Activated CD8-positive, alpha-beta memory T cell treated with anti-CD3 and anti-CD28 coated beads for 36 hours (primary cell): Measurements from ENCODE around the gene NRXN3. TPM values are rescaled to one million over a fixed set of nuclear protein-coding genes. Genes with fewer than 3 reads are reported as not detected.

Experiments used
- CTCF ChIA-PET: fragments of 350-600 bp; sonication (Branson Sonifier 250); formaldehyde crosslinking; loops from one replicate; lab custom pipeline; 2021; ENCODE audit warnings: antibody characterized with exemption; lab: Charles Lee
- POLR2A ChIA-PET: fragments of 350-600 bp; sonication (Branson Sonifier 250); formaldehyde crosslinking; loops from one replicate; lab custom pipeline; 2021; ENCODE audit warnings: antibody characterized with exemption; lab: Charles Lee
- total RNA-seq, 2 experiments: library from RNA; stranded (reverse); gene quantifications; one replicate each; pipeline ENCODE4 v1.2.3, GENCODE V29; 2021

The NRXN3 gene
- total RNA-seq, 2 experiments from 2014 or later, result not detected

DNA sequence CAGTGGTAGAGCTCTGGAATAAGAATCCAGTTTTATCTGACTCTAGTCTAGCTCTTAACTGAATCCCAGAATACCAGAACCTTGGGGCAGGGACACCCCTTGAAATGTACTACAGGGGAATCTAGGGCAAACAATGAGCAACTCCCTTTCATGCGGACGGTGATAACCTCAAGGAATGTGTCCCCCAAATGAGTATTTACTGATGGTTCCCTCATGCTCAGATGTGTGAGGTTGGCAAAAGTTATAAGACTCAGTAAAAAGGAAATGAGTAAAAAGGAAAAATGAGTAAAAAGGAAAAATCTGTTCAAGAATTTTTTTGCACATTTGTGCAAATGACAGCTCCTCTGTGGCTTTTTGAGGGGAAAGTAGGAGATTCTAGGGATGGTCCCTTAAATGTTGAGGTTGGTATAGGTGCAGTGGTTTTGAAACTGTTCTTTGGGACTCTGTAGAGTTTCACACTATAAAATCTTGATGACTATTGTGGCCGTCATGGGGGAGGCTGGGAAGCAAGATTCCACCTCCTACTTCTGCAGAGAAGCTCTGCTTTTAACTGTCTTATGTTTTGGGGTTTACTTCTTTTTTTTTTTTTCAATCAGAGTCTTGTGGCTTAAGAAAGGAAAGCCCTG, 58.6 kb downstream of the NRXN3 start:
- ChIA-PET CTCF (no interaction called here), POLR2A (no interaction called here)

DNA sequence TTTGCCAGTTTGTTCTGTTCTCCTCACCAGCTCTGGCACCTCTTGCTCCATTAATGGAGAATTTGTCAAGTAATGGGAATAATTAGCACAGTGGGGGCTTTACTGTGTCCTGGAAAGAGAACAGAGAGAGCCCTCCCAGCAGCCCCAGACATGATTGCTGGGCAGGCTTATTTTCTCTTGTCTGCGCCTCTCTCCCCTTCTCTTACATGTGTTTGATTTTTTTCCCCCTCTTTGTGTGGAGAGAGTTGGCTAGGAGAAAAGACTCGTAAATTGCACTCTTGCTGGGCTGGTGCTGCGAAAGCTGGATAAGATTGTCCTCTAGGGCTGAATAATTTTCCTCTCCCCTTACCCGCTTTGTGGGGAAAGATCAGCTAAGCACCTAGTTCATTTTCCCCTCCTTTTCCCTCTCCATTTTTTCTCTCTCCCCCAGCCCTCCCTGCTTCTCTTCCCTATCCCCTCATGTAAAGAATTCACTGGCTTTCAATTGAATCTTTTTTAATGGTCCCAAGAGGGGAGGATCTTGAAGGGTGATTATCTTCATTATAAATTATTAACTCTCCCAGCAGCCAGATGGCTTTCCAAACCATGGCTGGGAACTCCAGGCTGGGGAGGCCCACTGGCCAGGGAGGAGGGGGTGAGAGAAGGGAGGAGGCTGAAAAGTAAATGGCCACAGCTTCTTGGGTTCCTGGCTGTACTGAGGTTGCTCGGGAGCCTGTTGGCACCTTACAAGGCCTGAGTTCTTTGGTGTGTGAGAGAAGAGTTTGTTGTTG, 62.2 kb downstream of the NRXN3 start:
- ChIA-PET CTCF (no interaction called here), POLR2A (no interaction called here)

DNA sequence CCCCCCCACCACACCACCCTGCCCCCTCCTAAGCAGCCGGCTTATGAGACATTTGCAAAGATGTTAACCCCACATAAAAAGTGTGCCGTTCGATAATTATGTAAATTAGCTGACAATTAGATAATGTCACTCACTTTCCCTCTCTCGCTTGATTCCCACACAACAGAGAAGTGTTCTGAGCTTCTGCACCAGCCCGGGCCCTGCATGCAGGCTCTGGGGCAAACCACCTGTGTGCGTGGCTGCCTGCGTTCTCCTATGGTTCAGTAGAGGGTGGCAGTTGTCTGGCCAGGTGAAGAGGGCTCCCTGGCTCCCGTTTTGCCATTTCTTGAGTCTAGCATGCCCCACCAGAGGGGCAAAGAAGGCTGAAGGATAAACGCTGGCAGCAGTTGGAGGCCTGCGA, 68.0 kb downstream of the NRXN3 start:
- ChIA-PET POLR2A (no interaction called here), CTCF (no interaction called here)

DNA sequence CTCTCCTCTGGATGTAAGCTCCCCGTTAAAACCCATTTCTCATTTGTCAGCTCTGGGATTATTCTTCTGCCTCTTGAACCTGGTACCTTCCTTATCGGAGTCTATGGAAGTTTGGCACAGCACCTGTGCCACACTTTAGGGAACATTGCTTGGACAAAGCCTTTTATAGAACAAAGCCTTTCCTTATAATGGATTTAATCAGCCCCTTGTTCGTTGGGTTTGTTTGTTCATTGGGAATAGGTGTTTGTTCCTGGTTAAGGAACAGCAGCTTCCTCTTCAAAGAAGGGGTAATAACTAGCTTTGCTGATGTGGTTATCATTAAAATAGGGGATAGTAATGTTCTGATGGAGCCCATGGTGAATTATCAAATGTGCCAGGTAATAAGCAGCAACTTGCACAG, 70.4 kb downstream of the NRXN3 start:
- POLR2A ChIA-PET, result no interaction called here

GRCh38 chr14:78242086-78242485, 71.9 kb downstream of the NRXN3 start:
- CTCF ChIA-PET, result no interaction called here
- POLR2A ChIA-PET, result no interaction called here

More for the DNA sequence above, 70.4 kb downstream of the NRXN3 start:
- CTCF ChIA-PET, result no interaction called here

DNA sequence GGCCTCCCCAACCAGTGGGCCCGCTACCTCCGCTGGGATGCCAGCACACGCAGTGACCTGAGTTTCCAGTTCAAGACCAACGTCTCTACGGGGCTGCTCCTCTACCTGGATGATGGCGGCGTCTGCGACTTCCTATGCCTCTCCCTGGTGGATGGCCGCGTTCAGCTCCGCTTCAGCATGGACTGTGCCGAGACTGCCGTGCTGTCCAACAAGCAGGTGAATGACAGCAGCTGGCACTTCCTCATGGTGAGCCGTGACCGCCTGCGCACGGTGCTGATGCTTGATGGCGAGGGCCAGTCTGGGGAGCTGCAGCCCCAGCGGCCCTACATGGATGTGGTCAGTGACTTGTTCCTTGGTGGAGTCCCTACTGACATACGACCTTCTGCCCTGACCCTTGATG, 73.0 kb downstream of the NRXN3 start:
- POLR2A ChIA-PET, result no interaction called here

GRCh38 chr14:78245238-78245637, 75.1 kb downstream of the NRXN3 start:
- POLR2A ChIA-PET, result no interaction called here
- CTCF ChIA-PET, result no interaction called here

More for the DNA sequence above, 73.0 kb downstream of the NRXN3 start:
- CTCF ChIA-PET, result no interaction called here

DNA sequence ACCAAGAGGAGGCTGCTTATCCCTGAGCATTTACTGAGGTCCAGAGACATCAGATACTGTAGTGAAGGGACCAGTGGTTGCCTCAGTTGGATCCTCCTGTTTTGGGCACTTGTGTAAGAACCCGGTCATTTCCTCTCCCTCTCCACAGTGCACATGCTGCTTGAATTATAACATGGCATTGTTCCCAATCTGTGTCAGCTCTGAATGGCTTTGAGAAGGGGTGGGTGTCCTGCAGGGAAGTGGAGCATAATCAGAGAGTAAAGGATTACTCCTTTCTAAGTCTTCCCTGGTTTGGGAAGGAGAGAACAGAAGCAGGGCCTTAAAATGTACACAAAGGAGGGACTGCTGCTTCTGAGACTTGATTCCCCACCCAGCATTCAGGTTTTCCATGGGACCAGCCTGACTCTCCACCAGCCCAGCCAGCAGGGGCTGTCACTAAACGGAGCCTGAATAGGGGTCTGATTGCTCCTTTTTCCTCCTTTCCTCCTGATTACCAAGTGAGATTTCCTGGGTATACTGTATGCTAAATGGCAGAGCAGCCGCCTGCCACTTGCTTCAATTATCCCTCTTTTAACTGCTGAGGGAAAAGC, 78.4 kb downstream of the NRXN3 start:
- ChIA-PET POLR2A (no interaction called here), CTCF (no interaction called here)

DNA sequence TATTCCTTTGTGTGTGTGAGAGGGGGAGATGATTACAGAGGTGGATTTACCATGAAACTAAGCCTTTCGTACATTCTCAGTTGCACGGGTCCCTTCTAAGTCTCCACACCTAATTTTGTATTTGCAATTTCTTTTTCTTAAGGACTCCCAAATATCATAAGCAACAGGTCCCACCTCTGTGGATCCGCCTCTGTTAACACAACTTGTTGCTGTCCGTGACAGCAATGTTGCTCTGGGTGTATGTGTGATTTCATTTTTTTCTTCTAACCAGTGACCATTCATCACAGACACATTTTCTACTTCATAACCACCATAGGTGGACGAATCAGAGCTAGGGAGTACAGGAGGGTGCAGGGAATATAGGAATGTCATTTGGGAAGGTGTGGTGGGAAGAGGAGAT, 81.1 kb downstream of the NRXN3 start:
- ChIA-PET CTCF (interaction anchor here (0.5 kb wide), 1 partner anchor 26 kb away, joined by 4 read pairs; no protein-coding TSS in a partner anchor), POLR2A (no interaction called here)

- ChIA-PET POLR2A (no interaction called here), CTCF (no interaction called here)
Measured at GRCh38 chr14:78253986-78254385, 83.8 kb downstream of the NRXN3 start.

DNA sequence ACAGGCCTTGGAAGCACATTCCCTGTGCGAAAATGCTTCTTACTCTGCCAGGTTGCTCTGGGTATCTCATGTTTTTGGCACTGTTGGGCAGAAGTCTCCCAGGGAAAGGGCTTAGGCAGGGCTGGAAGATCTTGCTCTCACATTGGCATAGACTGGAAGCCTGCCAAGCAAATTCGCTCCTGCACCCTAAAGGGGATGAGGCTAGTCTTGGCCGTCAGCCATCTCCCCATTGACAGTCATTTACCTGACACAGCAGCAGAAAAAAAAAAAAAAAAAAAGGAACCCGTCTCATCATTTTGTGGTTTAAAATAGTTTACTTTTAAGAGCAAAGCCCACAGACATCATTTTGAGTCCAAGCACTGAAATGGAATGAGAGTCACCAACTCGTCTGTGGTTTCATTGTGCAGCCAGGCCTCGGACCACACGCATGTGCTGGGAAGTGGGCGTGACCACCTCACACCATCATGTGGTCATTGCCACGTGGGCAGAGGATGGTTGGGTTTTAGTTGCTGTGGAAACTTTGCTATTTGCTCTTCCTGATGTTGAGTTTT, 84.8 kb downstream of the NRXN3 start:
- POLR2A ChIA-PET, result no interaction called here
- CTCF ChIA-PET, result no interaction called here

DNA sequence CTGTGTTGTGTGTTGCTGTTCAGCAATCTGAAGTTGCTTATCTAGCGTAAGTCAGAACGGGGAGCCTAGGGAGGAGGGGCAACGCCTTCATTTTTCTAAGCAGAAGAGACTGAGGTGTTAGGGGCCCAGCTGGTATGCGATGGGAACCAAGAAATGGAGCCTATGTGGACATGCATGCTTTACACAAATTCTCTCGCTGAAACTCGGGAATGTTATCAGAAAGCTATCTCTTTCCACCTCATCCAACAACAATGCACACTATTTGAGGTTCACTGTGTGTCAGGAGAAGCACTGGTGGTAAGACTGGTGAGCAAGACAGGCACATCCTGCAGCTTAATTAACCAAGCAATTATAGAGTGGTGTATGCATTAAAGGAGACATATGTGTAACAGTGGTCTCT, 89.7 kb downstream of the NRXN3 start:
- POLR2A ChIA-PET, result no interaction called here
- CTCF ChIA-PET, result no interaction called here

- POLR2A ChIA-PET, result no interaction called here
- CTCF ChIA-PET, result no interaction called here
Measured at GRCh38 chr14:78278464-78279250, 108.5 kb downstream of the NRXN3 start.

DNA sequence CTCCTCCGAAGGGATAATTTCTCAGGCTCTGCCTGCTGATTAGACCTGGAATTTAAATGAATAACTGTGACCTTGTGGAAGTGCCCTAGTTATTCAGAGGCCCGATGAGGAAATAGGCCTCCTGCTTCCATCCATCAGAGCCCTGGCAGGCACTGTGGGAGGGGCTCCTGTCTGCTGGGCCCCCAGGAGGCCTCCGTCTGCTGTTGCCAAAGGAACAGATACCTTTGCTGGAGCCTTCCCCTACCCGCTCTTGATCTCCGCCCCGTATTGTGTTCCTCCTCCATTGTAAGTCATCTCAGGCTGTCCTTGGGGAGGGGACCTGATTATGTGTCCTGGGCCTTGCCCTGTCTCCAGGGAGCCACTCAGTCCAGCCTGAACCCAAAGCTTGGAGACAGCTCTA, 112.3 kb downstream of the NRXN3 start:
- CTCF ChIA-PET, result no interaction called here
- POLR2A ChIA-PET, result no interaction called here

- POLR2A ChIA-PET, result no interaction called here
- CTCF ChIA-PET, result no interaction called here
Measured at GRCh38 chr14:78286210-78286609, 116.0 kb downstream of the NRXN3 start.

DNA sequence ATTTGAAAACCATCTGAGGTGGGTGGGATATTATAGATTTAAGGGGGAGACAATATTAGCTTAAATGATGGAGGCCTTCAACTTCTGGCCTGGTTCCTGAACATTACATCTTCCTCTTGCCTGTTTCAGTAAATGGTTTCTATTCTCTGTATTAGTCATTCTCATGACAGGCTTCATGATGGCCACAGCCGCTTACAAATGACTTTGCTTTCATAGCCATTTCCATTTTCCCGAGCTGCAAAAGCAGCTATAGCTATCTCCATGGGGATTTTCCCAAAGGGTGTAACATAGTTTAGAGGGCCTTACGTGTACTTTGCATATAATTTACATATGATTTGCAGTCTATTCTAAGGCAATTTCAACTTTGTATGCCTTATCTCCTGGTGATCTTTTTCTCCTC, 121.8 kb downstream of the NRXN3 start:
- CTCF ChIA-PET, result no interaction called here

DNA sequence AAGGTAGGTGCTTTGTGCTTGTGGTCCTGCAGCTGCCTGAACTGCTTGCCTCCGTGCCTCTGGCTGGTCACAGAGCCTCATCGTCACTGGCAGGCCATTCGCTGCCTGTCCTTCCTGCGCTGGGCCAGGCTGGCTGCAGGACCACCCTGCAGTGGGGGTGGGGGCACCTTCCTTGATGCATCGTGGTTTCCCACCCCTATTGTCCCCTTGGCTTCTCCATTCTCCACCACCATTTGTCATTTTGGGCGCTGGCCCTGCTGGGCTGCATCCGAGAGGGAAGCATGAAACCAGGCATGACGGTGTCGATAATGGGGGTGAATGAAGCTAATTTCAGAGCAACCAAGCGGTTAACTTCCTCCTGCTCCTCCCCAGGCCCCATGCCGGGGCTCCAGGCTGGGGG, 127.7 kb downstream of the NRXN3 start:
- ChIA-PET CTCF (interaction anchor here (0.5 kb wide), 1 partner anchor 203 kb away, joined by 4 read pairs; no protein-coding TSS in a partner anchor), POLR2A (no interaction called here)

More for the DNA sequence above, 121.8 kb downstream of the NRXN3 start:
- POLR2A ChIA-PET, result no interaction called here

DNA sequence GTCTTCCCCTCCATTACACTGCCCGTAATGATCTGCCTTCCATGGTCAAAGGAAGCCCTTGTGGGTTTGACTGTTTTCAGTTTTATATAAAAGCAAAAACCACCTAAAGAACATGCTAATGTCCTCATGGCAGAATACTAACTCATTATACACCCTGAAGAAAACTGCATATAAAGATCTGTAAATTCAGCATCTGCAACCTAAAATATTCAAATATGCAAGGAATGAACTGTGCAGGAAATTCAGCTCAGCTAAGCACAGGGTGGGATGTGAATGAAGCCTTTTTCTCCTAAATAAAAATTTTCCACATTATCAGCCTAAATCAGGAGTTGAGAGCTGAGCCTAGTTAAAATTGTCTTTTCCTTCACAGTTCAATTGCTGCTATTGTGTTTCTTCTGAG, 128.1 kb downstream of the NRXN3 start:
- ChIA-PET CTCF (no interaction called here), POLR2A (no interaction called here)

DNA sequence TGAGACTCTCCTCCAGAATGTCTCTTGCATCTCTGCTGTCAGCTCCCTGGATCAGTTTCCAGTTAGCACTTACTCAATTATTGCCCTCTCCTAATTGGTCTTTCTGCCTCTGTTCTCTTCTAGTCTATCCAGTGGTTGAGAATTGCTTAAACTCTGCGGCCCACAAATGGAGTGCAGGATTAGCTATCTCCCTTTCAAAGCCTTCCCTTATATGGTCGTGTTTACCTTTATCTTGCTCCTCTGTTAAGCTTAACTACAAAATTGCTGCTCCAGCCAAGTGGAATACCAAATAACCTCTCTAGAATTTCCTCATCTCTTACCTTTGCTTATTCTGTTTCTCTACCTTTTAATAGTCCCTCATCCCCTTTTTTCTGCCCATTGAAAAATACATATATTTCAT, 132.7 kb downstream of the NRXN3 start:
- ChIA-PET CTCF (no interaction called here), POLR2A (no interaction called here)

DNA sequence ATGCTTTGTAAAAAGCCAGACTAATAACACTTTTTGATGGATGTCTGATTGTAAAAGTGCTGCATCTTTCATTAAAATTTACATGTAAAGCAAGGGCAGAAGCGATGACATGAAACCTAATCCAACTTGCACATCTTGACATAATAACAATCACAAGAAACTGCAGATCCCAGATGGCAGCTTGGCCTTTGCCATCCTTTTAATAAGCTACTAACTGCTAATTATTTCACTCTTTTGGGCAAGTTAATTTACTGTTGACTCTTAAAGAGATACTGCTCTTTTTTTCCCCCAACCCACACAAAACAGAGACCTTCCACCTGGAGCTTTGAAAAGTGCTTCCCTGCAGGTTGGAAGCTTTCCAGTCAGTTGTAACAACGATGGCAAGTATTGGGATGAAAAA, 137.5 kb downstream of the NRXN3 start:
- ChIA-PET POLR2A (no interaction called here), CTCF (no interaction called here)
